GM18909 (cell line): Measurements from ENCODE around the gene APOE.
"Not testable (repeated sequence)": the region's sequence is repeated elsewhere in the genome, so short reads cannot be mapped to it uniquely, and the experiment has no call there.

ENCODE experiments used
- ATAC-seq: cut with Tn5 transposase; IDR thresholded peaks from one replicate; pipeline ENCODE4 v1.9.1; 2021; ENCODE audit warnings: mild to moderate bottlenecking; ENCODE audit not compliant: unreplicated experiment, poor library complexity

Gene APOE

DNA sequence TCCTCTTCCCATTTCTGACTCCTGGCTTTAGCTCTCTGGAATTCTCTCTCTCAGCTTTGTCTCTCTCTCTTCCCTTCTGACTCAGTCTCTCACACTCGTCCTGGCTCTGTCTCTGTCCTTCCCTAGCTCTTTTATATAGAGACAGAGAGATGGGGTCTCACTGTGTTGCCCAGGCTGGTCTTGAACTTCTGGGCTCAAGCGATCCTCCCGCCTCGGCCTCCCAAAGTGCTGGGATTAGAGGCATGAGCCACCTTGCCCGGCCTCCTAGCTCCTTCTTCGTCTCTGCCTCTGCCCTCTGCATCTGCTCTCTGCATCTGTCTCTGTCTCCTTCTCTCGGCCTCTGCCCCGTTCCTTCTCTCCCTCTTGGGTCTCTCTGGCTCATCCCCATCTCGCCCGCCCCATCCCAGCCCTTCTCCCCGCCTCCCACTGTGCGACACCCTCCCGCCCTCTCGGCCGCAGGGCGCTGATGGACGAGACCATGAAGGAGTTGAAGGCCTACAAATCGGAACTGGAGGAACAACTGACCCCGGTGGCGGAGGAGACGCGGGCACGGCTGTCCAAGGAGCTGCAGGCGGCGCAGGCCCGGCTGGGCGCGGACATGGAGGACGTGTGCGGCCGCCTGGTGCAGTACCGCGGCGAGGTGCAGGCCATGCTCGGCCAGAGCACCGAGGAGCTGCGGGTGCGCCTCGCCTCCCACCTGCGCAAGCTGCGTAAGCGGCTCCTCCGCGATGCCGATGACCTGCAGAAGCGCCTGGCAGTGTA lies 2.7 kb downstream of the APOE start:
- ATAC-seq: no peak

DNA sequence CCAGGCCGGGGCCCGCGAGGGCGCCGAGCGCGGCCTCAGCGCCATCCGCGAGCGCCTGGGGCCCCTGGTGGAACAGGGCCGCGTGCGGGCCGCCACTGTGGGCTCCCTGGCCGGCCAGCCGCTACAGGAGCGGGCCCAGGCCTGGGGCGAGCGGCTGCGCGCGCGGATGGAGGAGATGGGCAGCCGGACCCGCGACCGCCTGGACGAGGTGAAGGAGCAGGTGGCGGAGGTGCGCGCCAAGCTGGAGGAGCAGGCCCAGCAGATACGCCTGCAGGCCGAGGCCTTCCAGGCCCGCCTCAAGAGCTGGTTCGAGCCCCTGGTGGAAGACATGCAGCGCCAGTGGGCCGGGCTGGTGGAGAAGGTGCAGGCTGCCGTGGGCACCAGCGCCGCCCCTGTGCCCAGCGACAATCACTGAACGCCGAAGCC lies 3.3 kb downstream of the APOE start:
- ATAC-seq: no peak

DNA sequence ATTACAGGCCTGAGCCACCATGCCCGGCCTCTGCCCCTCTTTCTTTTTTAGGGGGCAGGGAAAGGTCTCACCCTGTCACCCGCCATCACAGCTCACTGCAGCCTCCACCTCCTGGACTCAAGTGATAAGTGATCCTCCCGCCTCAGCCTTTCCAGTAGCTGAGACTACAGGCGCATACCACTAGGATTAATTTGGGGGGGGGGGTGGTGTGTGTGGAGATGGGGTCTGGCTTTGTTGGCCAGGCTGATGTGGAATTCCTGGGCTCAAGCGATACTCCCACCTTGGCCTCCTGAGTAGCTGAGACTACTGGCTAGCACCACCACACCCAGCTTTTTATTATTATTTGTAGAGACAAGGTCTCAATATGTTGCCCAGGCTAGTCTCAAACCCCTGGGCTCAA lies 4.2 kb downstream of the APOE start:
- no peak for ATAC-seq

DNA sequence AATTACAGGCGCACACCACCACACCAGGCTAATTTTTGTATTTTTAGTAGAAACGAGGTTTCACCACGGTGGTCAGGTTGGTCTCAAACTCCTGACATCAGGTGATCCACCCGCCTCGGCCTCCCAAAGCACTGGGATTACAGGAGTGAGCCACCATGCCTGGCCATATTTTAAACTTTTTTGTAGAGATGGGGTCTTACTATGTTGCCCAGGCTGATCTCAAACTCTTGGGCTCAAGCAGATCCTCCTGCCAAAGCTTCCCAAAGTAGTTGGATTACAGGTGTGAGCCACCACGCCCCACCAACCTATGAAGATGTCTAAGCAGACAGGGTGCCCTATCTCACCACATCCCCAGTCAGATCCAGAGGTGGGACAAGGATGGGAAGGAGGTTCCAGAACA lies 6.3 kb downstream of the APOE start:
- ATAC-seq: not testable (repeated sequence)

DNA sequence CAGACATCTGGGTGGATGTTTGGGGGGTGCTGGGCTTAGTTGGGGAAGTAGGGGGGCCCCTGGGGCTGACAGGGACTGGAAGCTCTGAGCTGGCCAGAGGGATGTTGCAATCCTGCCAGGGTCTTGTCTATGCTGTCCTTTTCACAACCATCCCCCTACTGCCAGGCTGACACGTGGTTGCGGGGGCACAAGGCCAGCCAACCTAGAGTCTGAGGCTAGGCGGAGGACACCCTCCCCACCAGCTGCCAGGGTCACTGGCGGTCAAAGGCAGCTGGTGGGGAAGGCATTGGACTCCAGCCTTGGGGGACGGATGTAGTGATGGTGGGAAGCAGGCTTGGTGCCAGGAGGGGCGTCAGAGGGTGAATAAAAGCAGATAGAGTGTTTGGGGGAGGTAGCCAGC lies 7.3 kb downstream of the APOE start:
- no peak for ATAC-seq

- not testable (repeated sequence) for ATAC-seq
Measured at GRCh38 chr19:44913512-44914432, 8.2 kb downstream of the APOE start.

- ATAC-seq: peak; percentile 86
Measured at GRCh38 chr19:44914433-44915206, 9.0 kb downstream of the APOE start, which contains the start of gene APOC1. APOC1 (plus strand) TSS chr19:44914608; CDS start chr19:44914892, 284 bp downstream.

DNA sequence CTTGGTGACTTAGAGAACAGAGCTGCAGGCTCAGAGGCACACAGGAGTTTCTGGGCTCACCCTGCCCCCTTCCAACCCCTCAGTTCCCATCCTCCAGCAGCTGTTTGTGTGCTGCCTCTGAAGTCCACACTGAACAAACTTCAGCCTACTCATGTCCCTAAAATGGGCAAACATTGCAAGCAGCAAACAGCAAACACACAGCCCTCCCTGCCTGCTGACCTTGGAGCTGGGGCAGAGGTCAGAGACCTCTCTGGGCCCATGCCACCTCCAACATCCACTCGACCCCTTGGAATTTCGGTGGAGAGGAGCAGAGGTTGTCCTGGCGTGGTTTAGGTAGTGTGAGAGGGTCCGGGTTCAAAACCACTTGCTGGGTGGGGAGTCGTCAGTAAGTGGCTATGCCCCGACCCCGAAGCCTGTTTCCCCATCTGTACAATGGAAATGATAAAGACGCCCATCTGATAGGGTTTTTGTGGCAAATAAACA lies 18.7 kb downstream of the APOE start:
- no peak for ATAC-seq

DNA sequence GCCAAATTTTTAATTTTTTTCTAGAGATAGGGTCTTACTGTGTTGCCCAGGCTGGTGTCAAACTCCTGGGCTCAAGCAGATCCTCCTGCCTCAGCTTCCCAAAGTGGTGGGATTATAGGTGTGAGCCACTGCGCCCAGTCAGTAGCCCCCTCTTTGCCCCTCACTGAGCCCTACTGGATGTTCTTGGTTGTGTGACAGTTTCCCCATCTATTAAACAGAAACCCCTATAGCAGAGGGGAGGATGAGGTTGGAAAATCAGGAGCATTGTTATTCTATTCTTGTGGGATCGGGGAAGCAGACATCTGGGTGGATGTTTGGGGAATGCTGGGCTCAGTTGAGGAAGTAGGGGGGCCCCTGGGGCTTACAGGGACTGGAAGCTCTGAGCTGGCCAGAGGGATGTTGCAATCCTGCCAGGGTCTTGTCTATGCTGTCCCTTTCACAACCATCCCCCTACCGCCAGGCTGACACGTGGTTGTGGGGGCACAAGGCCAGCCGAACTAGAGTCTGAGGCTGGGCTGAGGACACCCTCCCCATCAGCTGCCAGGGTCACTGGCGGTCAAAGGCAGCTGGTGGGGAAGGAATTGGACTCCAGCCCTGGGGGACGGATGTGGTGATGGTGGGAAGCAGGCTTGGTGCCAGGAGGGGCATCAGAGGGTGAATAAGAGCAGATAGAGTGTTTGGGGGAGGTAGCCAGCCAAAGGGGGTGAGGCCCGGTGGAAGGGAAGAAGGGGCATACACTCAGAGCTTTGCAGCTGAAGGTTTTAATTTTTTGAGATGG lies 19.7 kb downstream of the APOE start:
- ATAC-seq: no peak

DNA sequence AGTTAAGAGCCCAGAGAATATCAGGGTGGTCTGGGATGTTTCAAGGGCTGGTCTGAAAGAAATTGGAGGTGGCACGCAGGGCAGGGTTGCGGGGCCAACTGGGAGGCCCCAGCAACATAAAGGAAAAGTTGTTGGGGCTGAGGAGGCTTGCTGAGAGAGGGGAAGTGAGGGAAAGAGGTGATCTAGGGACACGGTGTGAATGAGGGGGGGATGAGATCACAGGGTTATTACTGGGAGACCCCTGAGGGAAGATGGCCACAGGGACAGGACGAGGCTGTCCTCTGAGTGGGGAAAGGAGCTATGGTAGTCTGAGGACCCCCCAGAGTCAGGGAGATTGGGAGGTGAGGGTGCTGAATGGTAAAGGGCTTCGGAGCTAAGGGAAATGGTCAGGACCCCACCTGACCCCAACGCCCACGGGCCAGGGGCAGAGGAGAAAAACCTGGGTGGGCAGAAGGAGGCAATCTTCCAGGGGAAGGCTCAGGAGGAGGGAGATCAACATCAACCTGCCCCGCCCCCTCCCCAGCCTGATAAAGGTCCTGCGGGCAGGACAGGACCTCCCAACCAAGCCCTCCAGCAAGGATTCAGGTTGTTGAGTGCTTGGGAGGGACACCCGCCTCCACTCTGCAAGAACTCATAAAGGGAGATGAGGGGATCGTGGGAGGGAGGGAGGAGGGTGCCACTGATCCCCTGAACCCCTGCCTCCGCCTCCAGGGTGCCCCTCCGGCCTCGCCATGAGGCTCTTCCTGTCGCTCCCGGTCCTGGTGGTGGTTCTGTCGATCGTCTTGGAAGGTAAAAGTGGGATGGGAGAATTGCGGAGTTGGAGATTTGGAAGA lies 20.9 kb downstream of the APOE start:
- ATAC-seq: not testable (repeated sequence)

GRCh38 chr19:44927746-44928145 lies 22.1 kb downstream of the APOE start:
- ATAC-seq: no peak

DNA sequence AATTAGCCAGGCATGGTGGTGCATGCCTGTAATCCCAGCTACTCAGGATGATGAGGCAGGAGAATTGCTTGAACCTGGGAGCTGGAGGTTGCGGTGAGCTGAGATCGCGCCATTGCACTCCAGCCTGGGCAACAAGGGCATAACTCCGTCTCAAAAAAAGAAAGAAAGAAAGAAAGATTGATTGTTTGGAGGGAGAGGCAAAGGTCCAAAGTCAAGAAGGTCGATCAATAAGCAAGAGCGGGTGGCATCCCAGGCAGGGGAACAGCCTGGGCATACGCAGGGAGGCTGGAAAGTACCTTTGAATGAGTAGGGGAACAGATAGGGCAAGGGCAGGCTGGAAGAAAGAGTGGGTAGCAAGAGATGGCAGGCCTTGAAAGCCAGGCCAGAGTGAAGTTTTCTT lies 24.5 kb downstream of the APOE start:
- no peak for ATAC-seq

DNA sequence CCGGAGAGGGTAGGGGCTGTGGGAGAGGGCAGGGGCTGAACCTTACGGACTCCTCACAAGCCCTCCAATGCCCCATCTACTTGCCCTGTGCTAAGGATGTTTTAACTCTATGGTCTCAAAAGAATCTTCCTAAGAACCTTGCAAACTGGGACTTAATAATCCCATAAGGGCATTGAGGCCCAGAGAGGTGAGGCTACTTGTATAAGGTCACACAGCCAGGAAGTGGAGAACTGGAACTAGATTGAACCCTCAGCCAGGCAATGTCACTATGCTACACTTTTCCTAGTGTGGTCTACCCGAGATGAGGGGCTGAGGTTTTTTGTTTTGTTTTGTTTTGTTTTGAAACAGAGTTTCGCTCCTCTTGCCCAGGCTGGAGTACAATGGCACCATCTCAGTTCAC lies 25.9 kb downstream of the APOE start:
- no peak for ATAC-seq

- ATAC-seq: no peak
Measured at GRCh38 chr19:44939668-44940067, 34.1 kb downstream of the APOE start.

- ATAC-seq: no peak
Measured at GRCh38 chr19:44942067-44942571, 36.5 kb downstream of the APOE start, which contains the start of gene APOC4. APOC4 (plus strand) TSS chr19:44942237; CDS start chr19:44942278, 41 bp downstream.

DNA sequence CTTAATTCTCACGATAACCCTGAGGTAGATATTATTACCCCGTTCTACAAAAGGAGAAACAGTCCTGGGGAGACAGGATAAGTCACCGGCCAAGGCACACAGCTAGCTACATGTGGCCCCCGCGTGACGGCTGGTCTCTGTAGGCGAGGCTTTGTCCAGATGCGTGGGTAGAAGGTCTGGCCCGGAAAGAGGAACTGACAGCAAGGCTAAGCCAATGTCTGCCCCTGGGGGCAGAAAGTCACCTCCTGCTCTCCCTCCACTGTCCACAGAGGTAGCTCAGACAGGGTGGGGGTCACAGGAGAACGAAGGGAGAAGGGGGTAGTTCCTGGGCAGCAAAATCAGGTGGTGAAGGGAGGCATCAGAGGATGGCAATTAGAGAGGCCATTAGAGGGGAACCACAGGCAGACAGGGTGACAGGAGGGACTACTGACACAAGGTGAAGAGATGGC lies 38.2 kb downstream of the APOE start:
- peak; percentile 57 for ATAC-seq

DNA sequence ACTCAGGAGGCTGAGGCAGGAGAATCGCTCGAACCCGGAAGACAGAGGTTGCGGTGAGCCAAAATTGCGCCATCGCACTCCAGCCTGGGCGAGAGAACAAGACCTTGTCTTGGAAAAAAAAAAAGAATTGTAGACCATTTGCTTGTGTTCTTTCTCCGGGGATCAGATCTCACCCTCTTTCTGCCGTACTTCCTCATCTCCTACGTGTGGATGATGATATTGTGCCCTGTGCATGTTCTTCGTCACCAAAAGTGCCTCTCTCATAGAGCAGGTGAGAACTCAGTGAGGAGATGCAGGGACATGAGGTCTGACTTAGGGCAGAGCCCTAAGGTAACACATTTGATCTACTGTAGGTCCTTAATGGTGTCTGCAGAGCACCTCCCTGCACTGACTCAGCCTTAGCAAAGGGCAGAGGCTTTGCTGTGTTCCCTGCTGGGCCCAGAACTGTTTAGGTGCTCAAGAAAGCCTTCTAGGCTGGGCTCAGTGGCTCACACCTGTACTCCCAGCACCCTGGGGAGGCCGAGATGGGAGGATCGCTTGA lies 41.5 kb downstream of the APOE start:
- no peak for ATAC-seq

DNA sequence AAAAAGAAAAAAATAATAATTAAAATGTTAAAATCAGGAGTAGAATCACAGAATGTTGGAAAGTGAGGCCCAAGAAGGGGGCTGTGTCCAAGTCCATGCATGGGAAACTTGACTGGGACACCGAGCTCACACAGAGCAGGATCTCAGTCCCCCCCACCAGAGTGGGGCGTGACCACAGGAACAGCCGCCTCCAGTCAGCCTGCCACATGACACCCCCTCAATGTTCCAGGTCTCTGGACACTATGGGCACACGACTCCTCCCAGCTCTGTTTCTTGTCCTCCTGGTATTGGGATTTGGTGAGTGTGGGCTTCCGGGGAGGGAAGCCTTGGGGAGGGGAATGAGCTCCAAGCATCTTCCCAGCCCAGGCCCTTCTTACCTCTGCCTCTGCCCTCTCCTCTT lies 42.6 kb downstream of the APOE start:
- no peak for ATAC-seq
